GM19025 (cell line): ENCODE measurements around the gene RPTOR.

Experiments
- ATAC-seq: cut with Tn5 transposase; IDR thresholded peaks from one replicate; pipeline ENCODE4 v1.9.1; 2021; ENCODE audit warnings: mild to moderate bottlenecking, low read depth, moderate library complexity; ENCODE audit not compliant: unreplicated experiment

RPTOR gene

DNA sequence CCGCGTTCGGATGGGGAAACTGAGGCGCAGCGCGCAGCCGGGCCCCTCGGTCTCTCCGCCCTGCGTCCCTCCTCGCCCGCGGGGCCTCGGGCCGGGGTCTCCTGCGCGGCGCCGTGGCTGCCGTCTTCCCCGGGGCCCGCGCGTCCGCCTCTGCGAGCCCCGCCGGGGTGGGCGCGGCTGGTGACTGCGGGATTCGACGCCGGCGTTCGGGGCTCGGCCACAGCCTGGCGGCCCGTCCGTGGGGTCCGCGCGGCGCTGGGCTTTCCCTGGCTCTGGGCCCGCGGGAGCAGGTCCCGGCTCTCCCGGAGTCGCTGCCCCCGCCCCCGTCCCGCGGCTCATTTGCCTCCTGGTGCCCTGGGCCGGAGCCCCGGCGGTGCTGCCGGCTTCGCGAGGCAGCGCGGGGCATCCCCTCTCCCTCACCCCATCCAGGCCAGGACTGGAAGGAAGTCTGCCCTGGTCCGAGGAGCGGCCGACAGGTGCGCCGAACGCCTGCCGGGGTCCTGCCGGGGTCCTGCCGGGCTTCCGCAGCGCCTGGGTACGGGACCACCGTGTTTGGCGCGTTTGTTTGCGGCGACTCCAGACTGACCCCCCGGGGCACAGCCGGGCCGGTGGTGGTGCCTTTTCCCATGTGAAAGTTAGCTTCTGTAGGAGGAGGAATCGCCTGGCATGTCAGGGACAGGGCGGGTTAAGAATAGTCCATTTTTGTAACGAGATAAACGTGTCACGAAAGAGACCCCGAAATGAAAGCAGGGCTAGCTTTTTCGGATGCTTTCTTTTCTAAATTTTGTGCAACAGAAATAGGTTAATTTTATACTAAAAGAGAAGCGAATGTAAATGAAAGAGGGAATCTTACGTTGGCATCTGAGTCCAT is 447.7 kb downstream of the RPTOR start:
- ATAC-seq = no peak

DNA sequence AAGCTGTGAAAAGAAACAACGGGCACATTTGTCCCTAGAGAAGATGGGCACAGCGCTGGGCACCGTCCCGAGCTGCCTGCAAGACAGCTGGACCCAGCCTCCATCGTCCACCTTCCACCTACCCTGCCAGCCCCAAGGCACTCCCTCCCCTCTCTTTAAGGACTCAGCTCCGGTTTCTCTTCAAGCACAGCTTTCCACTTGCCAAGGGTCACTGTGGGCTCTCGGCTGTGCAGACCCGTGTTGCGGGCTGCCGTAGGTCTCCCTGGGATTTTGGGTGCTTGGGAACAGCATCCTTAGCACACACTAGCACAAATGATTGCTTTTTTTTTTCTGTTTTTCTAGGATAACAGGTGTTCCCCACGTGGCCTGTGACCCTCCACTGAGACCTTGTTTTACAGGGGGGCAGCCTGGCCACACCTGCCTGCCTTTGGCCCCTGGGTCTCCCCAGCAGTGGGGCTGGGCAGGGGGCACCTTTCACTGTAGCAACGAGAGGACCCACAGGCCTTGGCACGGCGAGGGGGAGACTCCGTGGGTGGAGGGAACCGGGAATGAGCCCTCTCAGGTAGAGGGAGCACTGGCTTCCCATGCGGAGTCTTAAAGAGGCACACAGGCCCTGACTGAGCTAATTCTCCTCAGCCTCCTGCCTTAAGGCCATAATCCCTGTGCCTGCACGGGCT is 448.4 kb downstream of the RPTOR start:
- ATAC-seq = no peak

DNA sequence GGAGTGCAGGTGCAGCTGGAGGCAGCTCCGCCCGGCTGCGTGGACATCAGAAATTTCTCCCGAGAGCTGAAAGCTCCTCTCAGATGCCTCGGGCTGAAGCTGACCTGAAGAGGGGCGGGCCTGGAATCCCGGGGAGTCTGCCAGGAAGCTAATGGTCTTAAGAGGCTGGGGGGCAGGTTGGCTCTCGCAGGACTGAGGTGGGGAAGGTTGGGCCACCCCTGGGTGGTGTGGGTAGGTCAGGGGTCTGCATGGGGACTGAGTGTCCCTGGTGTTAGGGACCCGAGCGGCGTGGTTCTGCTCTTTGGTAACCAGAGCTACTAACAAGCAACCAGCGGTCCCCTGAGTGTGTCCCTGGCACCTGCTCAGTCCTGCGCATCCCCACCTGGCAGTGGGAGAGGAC is 450.5 kb downstream of the RPTOR start:
- no peak for ATAC-seq

DNA sequence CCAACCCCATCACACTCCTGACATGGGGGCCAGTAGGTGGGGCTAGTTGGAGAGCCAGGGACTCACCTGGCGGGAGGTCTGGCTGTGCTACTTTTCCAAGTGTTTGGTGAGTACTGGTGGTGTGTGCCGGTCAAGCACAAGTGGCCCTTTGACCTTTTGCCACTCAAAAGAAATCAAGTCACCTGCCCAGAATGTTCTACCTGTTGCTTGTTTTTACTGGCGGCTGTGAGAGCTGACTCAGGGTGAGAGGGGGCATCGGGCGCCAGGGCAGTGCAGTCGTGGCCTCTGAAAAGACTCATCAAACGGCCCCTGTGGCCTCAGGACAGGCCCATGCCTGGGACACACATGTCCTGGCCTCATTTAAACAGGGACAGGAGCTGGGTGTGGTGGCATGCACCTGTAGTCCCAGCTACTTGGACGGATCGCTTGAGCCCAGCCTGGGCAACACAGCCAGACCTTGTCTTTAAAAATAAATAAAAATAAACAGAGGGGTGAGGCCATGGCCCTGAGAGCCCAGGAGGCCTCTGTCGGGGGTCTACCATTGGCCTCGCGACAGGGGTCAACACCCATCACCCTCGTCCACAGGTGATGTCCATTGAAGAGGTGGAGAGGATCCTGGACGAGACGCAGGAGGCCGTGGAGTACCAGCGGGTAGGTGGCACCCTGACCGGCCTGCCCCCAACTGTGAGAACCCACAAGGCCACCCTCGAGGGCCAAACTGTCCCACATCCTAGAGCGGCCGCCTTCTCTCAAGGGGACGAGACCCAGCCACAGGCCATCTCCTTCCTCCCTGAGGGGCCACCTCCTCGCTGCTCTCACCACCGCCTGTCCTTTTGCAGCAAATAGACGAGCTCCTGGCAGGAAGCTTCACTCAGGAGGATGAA is 452.0 kb downstream of the RPTOR start:
- no peak for ATAC-seq

DNA sequence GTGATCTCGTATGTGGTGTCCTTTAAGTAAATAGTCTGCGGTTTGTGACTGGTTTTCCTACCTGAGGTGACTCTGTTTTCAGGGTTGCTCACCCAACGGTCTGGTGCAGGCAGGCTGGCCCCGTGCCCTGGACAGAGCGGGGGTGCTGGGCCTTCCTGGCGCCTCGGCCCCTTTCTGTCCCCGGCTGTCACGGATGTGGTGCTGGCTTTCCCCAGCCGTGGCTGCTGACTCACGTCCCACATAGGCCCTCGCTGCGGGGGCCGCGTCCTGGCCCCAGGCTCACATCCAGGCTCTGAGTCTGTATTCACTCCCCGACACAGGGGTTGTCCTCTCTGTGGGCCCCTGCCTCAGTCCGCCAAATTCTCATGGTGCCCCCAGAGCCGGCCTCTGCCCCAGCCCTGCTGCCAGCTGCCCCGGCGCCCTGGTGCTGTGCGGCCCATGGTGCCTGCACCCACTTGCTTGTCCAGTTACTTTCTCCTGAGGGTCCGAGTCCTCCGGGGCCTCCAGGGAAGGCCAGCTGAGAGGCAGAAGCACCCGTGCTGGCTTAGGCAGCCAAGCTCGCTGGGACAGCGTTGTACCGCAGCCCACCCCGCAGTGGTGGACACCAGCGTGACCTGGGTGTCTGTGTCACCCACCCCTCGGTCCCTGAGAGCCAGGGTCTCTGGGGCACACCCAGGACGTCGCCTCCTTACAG is 452.9 kb downstream of the RPTOR start:
- ATAC-seq = no peak

DNA sequence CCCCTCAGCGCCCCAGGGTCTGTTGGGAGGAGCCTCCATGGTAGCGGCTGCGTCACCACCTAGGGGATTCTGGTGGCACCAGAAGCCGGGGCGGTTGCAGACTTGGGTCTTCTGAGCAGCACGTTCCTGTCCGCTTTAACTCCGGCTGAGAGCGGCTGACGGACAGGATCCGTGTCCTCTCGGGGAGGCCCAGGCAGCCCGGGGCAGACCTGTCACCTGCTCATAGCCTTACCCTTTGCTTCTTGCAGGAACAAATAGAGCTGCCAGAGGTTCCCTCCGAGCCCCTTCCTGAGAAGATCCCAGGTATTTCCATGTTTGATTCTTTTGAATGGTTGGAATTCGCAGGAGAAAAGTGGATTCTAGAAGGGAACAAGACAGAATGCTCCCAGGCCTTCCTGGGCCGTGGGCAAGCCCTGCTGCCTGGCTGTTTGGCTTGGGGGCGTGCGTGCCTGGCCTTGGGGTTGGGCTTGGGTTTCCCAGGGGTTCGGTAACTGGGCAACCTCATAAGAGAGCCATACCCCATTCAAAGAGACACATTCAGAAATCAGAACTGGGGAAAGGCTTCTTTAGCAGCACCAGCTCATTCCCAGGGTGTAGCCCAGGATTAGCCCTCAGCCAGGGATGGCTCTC is 453.6 kb downstream of the RPTOR start:
- no peak for ATAC-seq

DNA sequence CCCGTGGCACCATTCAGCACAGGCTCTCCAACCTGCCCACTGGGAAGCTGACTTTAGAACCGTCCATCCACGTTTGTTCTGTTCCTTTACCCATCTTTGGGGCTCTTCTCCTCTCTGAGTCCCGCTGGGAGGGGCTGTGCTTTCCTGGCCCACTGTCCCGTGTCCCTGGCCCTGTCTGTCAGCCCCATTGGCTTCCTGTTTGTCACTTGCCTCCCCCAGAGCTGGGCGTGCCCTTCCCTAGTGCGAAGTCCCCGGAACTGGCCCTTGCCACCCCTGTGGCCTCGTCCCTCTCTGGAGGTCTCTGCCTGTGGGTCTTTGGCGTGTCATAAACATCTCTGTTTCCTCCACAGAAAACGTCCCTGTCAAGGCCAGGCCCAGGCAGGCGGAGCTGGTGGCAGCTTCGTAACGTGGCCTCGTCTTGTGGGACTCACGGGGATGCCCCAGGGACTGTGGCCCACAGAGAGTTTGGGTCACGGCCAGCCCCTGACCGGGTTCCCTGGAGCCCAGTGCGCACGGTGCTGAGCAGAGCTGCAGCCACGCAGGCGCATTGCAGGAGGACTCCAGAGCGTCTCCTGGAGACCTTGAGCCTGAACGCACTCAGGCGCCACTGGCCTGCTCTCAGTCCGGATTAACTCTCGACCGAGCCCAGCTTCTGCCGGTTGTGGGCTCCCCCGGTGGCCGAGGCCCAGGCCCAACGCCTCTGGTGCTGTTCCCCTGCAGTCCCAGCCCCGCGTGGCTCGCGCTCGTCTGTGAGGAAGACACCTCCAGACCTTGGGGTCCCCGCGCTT is 454.3 kb downstream of the RPTOR start:
- no peak for ATAC-seq

DNA sequence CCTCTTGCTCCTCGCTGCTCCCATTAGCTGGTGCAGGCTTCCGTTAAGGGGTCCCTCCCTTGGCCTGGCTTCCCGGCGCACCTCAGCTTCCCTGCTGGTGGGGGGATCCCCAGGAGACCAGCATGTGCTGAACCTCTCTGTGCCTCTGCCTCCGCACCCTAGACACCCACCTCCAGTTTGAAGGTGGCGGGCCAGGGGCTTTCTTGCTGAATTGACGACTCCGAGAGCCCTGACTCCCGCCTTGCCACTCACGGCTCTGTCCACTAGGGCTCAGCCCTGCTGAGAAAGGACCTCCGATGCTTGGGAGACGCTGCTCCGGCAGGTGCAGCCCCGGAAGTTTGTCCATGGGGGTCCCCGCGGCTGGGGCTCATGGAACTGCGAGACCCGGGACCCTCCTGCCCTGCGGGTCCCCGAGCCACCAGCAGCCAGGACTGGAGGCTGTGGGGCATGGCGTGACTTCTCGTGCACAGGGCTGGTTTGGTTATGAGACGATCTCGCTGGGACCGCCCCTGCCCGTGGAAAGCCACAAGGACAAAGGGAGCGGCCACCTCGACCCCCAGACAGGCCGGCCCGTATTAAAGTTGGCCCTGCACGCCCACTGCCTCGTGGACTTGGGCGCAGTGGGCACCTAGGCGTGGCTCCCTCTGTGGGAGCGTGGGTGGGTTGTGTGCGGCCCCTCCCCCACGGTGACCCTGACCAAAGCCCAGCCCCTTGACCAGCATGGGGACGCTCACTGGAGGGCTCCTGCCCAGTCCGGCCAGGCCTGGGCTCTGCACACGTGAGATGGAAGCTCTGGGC is 455.1 kb downstream of the RPTOR start:
- ATAC-seq = no peak

DNA sequence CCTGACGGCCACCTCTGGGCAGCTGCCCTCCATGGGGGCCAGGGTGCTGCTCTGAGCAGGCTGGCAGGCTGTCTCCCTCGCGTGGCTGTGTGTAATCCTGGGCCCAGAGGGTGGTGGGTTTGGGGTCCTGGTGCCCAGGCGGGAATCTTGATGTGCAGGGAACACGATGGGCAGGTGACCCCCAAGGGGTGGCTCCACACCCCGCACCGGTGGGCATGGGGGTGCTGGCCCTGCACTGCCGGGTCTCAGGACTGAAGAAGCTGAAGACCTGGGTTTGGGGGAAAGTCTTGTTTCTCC is 455.6 kb downstream of the RPTOR start:
- ATAC-seq = no peak

DNA sequence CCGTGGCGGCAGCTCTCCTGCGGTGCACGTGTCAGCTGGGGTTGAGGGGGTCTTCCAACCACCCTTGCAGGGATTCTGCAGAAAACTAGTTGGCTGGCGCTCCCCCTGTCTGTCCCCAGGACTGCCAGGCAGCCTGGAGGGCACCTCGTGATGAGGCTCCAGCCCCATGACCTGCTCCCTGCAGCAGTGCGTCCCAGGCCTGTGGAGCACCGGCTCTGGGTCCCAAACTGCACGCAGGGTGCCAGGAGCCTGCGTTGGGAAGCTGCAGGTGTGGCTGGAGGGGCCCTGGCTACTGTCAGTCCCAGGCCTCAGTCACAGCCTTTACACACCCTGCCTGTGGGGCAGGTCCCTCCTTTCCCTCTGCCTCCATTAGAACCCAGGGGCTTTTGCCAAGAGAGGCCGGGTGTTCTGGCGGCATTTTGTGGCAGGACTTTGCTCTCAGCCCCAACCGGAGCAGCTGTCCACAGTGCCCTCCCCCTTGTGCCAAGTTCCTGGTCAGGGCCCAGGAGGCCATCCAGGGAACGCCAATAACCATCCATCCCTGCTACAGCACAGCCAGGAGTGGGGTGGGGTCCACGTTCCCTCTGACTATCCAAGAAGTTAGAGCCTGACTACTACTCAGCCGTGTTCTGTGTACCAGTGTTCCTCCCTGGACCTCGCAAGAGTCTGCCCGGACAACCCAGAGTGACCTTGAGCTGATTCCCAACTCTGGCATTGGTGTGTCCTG is 456.2 kb downstream of the RPTOR start:
- ATAC-seq = no peak

DNA sequence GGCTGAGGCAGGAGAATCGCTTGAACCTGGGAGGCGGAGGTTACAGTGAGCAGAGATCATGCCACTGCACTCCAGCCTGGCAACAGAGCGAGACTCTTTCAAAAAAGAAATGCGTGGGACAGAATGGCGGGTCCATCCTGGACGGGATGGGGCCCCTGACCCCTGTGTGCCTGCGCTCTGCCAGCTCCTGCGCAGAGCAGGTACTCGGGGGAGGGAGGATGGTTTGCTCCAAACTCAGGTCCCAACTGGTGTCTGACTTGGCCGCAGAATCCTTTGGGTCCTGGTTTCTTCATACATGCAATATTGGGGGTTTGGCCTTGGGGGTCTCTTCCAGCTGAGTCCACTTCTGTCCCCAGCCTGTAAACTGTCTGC is 457.4 kb downstream of the RPTOR start:
- no peak for ATAC-seq

DNA sequence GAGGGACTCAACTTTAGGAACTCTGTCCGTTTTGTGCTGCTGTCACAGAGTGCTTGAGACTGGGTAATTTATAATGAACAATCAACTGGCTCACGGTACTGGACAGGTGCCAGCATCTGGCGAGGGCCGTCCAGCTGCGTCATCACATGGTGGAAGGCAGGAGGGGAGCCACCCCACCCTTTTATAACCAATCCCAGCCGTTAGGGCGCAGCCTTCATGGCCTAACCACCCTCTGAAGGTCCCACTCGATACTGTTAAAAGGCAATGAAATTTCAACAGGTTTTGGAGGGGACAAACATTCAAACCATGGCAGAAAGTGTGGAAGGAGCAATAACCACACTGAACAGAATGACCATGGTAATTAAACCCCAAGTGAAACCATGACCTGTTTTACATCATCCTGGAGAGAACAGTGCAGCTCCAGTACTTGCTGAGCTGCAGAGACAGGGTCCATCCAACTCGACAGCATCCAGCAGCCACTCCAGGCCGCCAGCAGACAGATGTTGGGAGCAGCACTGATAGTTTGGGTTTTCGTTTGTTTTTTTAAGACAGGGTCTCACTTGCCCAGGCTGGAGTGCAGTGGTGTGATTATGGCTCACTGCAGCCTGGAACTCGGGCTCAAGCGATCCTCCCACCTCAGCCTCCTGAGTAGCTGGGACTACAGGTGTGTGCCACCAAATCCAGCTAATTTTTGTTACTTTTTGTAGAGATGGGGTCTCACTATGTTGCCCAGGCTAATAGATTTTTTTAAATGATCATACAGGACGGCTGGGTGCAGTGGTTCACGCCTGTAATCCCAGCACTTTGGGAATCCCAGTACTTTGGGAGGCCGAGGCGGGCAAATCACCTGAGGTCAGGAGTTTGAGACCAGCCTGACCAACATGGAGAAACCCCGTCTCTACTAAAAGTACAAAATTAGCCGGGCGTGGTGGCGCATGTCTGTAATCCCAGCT is 458.0 kb downstream of the RPTOR start:
- no peak for ATAC-seq

DNA sequence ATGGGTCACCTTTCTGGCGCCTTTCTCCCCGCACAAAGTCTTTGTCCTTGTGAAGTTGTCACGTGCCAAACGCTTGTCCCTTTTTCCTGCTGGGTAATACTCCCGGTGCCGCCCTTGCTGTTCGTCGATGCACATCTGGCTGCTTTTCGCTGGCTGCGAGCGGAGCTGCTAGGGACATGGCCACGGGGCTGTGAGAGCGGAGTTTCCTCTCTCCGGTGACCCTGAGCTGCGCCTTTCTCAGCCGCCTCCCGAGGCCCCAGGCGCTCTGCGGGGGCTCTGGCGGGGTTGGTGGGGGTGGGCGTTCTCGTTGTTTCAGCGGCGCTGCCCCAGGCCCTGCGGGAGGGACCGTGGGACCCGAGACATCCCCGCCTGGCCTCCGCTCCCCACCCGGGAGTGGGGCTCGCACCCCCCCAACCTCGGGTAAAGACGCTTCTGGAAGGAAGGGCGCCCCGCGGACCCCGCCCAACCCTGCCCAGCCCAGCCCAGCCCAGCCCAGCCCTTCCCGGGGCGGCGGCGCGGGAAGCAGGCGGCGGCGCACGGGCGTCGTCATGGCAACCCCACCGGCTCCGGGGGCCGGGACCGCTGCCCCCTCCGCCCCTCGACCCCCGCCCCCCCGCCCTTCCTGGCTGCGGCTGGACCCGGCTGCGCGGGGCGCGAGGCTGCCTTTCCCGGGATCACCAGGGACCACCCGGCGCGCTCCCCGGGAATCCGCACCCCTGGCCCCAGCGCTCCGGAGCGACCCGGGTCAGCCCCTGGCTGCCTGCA is 459.3 kb downstream of the RPTOR start:
- no peak for ATAC-seq

DNA sequence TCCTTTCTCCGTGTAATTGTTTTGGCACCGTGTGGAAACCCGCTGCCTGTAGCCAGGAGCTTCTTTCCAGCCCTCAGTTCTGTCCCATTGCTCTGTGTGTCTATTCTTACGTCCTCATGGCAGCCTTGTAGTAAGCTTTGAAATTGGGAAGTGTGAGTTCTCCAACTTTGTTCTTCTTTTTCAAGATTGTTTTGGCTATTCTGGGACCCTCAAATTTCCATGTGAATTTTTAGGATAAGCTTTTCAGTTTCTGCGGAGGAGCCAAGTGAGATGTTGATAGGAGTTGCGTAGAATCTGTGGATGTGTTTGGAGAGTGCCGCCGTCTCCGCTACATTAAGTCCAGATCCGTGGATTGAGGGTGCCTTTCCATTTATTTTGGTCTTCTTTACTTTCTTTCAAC is 462.3 kb downstream of the RPTOR start:
- no peak for ATAC-seq

DNA sequence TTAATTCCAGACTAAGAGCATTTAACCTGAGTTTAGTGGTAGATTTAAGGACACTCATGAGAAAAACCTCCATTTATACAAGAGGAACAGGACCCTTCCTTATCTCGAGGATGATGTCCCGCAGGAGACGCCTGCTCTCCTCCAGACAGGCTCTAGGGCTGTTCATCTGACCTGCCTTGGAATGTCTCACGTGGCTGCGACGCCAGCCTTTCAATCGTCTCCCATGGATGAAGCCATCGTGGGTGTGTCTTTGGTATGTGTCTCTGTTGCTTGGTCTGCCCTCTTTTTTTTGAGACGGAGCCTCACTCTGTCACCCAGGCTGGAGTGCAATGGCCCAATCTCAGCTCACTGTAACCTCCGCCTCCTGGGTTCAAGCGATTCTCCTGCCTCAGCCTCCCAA is 463.5 kb downstream of the RPTOR start:
- no peak for ATAC-seq

DNA sequence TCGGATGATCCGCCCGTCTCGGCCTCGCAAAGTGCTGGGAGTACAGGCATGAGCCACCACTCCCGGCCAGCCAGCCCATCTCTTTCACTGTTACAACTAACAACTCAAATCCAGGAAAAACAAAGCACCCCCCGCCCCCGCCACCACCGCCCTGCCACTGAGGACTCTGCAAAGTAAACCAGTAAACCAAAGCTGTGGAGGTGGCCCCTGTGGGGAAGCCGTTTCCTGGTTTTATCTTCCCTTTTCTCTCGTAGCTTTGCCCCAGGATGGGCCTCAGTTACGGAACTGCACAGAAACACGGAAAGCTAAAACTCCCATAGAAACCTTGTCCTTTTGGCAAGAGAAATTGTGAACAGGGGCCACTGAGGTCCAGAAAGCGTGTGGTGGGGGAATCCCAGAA is 464.5 kb downstream of the RPTOR start:
- no peak for ATAC-seq
